ENCODE measurements around the gene TMEM178B.

TMEM178B gene

DNA sequence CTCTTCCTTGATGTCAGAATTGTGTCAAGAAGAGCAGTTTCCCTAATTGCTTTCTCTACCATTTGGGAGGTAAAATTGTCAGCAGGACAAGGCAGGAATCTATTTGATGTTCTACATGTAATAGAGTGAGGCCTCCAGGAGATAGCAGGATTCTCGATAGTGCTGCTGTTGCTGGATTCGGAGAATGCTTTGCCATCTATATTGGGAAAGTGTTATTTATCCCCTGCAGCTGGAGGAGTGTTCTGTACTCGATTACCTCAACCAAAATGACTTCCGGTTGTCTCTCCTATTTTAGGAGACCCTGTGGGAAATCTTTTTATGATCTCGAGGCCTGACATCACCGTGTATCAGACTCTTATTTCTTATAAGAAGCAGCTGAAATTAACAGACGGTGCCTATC, 217.1 kb downstream of the TMEM178B start:
- ATAC-seq (replicated peaks): no peak
- Mint-ChIP-seq H3K36me3 (ENCODE audit: insufficient read depth) (no peaks in the 10 kb centered on the region), H3K4me3 (no peak overlapping the region), H3K9me3 (no peaks in the 10 kb centered on the region), H3K27ac (no peak overlapping the region), H3K27me3 (peaks cover 38 to 44% of the 10 kb centered on the region in 2 donors), H3K4me1 (ENCODE audit: low read depth in 2 of 2) (no peaks in the 10 kb centered on the region)
- DNase-seq: no peak

DNA sequence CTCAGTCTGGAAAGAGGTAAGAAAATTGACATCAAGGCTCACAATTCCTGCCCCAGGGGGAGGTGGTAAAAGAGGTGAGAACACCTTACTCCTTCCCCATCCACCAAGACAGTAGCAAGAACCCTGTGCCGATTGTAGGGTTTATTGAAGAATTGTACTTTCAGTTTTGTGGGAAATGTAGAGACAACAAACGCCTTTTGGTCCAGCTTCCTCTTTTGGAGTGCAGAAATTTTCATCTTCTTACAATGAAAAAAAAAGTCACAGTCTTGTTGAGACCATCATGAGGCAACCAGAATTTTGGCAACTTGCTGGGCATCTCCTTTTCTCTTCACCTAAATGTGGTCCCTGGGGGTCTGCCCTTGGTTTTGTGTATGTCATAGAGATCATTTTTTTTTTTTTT, 217.7 kb downstream of the TMEM178B start:
- Mint-ChIP-seq H3K27ac (no peak overlapping the region), H3K4me3 (no peak overlapping the region), H3K36me3 (ENCODE audit: insufficient read depth) (no peaks in the 10 kb centered on the region), H3K27me3 (peaks cover 38 to 44% of the 10 kb centered on the region in 2 donors), H3K9me3 (no peaks in the 10 kb centered on the region), H3K4me1 (ENCODE audit: low read depth in 2 of 2) (no peaks in the 10 kb centered on the region)
- ATAC-seq (replicated peaks) (no peak), DNase-seq (no peak)

DNA sequence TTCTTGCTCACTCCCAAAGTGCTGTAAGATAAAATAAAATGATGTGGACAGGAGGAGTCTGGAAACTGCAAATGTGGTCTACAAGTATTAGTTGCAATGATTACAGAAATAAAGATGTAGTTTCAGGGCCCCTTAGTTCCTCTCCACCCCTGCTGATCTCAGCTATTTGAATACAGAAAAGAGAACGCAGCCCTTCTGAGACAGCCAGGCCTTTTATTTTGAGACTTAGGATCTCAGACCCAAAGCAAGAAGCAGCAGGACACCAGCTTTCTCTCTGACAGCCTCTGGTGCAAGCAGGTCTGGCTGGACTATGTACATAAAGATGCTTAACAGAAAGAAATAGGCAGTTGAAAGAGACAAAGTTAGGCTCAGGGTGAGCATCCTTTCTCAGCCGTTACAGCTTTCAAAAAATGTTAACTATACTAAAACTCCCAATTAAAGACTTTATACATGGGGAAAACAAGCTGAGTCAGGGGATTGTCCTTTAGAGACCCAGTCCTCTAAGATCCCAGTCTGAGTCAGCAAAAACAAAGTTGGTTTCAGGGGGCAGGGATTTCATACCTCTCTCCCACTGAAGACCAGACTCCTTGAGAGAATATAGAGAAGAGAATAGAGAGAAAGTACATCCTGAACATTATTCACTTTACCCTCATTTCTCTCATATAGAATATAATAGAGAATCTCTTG, 220.4 kb downstream of the TMEM178B start:
- Mint-ChIP-seq H3K27ac (no peak overlapping the region), H3K4me3 (no peak overlapping the region), H3K36me3 (ENCODE audit: insufficient read depth) (peaks cover under 1% of the 10 kb centered on the region), H3K9me3 (no peaks in the 10 kb centered on the region), H3K27me3 (peaks cover 26 to 36% of the 10 kb centered on the region in 2 donors), H3K4me1 (ENCODE audit: low read depth in 2 of 2) (no peaks in the 10 kb centered on the region)
- ATAC-seq (replicated peaks): no peak
- DNase-seq: no peak

DNA sequence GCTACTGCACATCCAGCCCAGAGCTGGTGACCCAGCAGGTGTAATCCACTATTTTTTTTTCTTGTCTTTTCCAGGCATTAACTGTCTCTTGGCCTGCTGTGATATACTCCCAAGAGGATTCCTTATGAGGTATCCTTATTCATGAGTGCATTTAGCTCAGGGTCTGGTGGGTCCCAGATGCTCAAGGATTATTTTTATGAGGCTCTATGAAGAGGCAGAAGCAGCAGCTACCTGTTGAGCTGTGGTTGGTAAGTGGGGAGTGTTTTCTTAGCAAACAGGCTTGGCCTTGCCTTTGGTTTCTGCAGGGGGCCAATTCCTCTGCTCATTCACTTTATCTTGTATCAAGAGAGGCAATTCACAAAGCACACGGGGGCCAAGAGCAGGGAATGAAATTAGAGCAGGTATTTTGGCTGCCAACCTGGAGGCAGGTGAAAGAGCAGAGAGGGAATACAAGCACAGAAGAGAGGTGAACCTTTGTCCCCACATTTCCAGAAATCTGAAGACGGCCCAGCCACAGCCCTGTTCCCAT, 221.6 kb downstream of the TMEM178B start:
- Mint-ChIP-seq H3K4me3 (no peak overlapping the region), H3K27me3 (peaks cover 28 to 37% of the 10 kb centered on the region in 2 donors), H3K36me3 (ENCODE audit: insufficient read depth) (peaks cover 2% of the 10 kb centered on the region), H3K4me1 (ENCODE audit: low read depth in 2 of 2) (no peaks in the 10 kb centered on the region), H3K9me3 (no peaks in the 10 kb centered on the region), H3K27ac (no peak overlapping the region)
- ATAC-seq (replicated peaks): no peak
- DNase-seq: no peak

DNA sequence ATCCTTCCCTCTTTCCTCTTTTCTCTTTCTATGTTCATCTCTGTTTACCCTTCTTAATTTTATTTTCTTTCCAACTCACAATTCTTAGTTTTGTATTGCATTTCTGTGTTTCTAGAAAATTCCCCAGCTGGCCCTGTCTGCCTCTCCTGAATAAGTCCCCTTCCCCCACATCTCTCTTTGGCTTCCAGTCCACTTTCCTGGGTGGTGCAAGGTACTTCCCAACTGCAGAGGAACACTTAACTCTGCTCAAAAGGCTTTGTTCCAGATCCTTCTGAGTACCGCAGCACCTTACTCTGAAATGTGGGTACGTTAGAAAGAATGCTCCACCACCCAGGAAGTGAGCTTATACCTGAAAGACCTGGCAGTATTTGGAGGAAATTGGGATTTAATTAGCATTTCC, 227.0 kb downstream of the TMEM178B start:
- Mint-ChIP-seq H3K4me3 (no peak overlapping the region), H3K4me1 (ENCODE audit: low read depth in 2 of 2) (no peaks in the 10 kb centered on the region), H3K9me3 (no peaks in the 10 kb centered on the region), H3K36me3 (ENCODE audit: insufficient read depth) (peaks cover 2% of the 10 kb centered on the region), H3K27me3 (peaks cover 10 to 20% of the 10 kb centered on the region in 2 donors), H3K27ac (no peak overlapping the region)
- ATAC-seq (replicated peaks) (no peak), DNase-seq (no peak)

DNA sequence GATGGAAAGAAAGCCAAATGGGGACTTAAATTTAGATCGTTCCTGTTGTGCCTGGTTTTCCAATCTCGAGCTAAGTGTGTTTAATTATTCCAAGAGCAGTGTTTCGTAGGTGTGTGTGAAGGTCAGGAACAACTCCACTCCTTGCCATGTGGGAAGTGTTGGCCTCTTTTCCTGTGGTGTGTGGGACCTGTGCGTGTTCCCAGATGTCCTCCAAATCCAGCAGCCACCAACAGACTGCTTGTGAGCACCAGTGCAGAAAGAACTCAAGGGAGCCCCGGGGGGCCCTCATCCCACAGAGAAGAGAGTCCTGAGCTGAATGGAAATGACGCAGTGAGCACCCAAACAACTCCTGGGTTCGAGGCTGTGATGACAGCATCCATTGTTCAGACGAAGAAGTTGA, 227.7 kb downstream of the TMEM178B start:
- ATAC-seq (replicated peaks): no peak
- Mint-ChIP-seq H3K4me3 (no peak overlapping the region), H3K36me3 (ENCODE audit: insufficient read depth) (peaks cover 2% of the 10 kb centered on the region), H3K27me3 (peaks cover 10 to 20% of the 10 kb centered on the region in 2 donors), H3K27ac (no peak overlapping the region), H3K4me1 (ENCODE audit: low read depth in 2 of 2) (no peaks in the 10 kb centered on the region), H3K9me3 (no peaks in the 10 kb centered on the region)
- DNase-seq: no peak

DNA sequence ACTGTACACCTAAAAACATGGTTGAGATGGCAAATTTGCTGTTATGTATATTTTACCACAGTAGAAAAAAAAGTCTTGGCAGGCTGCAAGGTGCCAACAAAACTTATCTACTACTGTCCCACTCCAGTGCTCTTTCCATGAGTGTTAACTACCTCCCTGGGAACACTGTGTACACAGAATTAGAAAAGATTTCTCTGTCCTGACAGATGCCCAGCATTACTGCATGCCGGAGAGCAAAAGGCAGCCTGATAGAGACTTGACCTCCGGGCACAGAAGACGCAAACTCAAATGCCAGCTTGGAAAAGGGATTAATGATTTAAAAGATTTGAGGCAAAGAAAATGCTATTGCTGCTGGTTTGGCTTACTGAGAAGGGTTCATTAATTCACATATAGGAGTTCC, 228.8 kb downstream of the TMEM178B start:
- ATAC-seq (replicated peaks) (no peak), DNase-seq (no peak)
- Mint-ChIP-seq H3K36me3 (ENCODE audit: insufficient read depth) (peaks cover 2% of the 10 kb centered on the region), H3K4me3 (no peak overlapping the region), H3K9me3 (no peaks in the 10 kb centered on the region), H3K4me1 (ENCODE audit: low read depth in 2 of 2) (no peaks in the 10 kb centered on the region), H3K27me3 (peaks cover 10 to 20% of the 10 kb centered on the region in 2 donors), H3K27ac (no peak overlapping the region)

DNA sequence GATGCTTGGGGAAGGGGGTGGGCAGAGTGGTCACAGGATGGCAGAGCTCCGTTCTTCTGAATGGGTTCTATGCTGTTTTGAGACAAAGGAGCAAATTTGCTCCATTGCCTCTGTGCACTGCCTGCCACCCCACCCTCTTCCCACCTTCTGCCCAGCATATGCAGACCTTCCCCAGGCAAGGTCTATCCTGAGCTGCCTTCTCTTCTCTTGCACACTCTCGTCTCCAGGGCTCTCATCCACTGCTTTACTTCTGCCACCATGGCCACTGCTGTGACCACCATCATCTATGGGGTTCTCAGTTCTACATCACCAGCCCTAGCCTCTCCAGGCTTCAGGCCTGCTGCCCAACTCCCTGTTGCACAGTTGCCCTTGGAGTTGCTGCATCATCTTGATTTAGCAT, 230.4 kb downstream of the TMEM178B start:
- Mint-ChIP-seq H3K4me3 (no peak overlapping the region), H3K9me3 (no peaks in the 10 kb centered on the region), H3K27ac (no peak overlapping the region), H3K36me3 (ENCODE audit: insufficient read depth) (peaks cover 2% of the 10 kb centered on the region), H3K27me3 (peaks cover under 1 to 12% of the 10 kb centered on the region in 2 donors), H3K4me1 (ENCODE audit: low read depth in 2 of 2) (no peaks in the 10 kb centered on the region)
- no peak for DNase-seq
- no peak for ATAC-seq (replicated peaks)

DNA sequence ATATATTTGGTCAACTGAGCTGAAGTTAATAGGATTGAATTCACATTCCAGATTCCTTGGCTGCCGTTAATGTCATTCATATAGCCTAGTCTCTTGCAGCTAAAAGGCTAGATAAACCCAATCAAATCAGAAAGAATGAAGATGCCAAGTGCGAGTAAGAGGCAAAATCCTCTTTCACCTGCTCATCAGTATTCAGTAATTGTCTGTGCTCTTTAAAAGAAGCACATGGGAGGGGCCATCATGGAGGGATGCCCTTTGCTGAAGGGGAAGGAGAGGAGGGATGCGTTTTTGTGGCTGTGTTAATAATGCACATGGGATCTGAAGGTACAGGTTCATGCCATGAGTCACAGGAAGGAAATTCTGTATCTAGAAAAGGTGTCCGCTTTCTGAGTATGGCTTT, 232.2 kb downstream of the TMEM178B start:
- Mint-ChIP-seq H3K4me1 (ENCODE audit: low read depth in 2 of 2) (no peaks in the 10 kb centered on the region), H3K4me3 (no peak overlapping the region), H3K27me3 (peaks cover 0 to 7% of the 10 kb centered on the region in 2 donors), H3K9me3 (no peaks in the 10 kb centered on the region), H3K27ac (no peak overlapping the region), H3K36me3 (ENCODE audit: insufficient read depth) (no peaks in the 10 kb centered on the region)
- no peak for DNase-seq
- ATAC-seq (replicated peaks): no peak

DNA sequence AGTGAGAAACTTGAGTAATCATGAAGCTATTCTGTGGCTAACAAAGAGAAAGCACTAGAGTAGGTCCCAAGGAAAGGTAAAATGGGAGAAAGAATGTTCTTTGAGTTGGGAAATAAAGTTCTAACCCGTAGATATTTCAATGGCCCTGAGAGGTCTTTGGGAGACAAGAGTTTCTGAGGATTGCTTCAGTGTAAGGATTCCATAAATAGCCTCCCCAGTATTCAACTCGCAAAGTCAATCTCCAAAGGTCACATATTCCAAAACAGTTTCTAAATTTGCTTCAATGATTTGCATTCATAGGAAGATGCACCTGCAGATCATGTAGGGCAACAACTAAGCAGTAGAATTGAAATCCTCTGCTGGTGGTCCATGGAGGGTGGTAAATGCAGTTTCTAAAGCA, 238.5 kb downstream of the TMEM178B start:
- DNase-seq (no peak), ATAC-seq (replicated peaks) (no peak)
- Mint-ChIP-seq H3K4me1 (ENCODE audit: low read depth in 2 of 2) (no peaks in the 10 kb centered on the region), H3K27me3 (no peaks in the 10 kb centered on the region), H3K9me3 (no peaks in the 10 kb centered on the region), H3K4me3 (no peak overlapping the region), H3K27ac (no peak overlapping the region), H3K36me3 (ENCODE audit: insufficient read depth) (no peaks in the 10 kb centered on the region)

DNA sequence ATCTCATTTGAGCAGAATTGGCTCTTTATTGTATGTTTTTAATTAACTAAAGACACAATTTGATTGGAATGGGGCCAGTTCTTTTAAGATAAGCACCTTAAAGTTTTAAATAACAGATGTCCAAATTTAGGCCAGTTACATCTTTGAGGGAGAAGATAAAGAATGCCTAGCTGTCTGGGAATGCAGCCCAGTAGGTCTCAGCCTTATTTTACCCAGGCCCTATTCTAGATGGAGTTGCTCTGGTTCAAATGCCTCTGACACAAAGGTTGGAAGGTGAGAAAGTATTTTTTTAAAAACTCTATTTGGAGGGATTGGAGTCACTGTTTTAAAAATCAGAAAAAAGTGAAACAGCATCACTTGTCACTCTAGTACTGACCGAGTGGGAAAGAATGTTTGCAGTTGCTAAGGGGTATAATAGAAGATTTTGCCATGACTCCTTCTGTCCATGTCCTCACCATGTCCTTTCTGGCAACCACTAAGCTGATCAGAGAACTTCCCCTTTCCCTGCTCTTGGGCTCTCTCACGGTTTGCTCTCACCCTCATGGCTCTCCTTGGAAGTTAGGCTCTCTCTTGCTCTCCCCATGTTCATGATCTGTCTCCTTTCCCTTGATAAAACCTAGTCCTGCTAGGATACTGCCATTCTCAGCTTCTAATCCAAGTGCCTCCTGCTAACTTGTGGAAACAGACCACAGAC, 239.1 kb downstream of the TMEM178B start:
- H3K27ac Mint-ChIP-seq: no peak overlapping the region
- no peaks in the 10 kb centered on the region for H3K36me3 Mint-ChIP-seq (ENCODE audit: insufficient read depth)
- no peaks in the 10 kb centered on the region for H3K4me1 Mint-ChIP-seq (ENCODE audit: low read depth in 2 of 2)
- H3K27me3 Mint-ChIP-seq: no peaks in the 10 kb centered on the region
- ATAC-seq (replicated peaks): no peak
- no peaks in the 10 kb centered on the region for H3K9me3 Mint-ChIP-seq
- DNase-seq: no peak
- H3K4me3 Mint-ChIP-seq: no peak overlapping the region

DNA sequence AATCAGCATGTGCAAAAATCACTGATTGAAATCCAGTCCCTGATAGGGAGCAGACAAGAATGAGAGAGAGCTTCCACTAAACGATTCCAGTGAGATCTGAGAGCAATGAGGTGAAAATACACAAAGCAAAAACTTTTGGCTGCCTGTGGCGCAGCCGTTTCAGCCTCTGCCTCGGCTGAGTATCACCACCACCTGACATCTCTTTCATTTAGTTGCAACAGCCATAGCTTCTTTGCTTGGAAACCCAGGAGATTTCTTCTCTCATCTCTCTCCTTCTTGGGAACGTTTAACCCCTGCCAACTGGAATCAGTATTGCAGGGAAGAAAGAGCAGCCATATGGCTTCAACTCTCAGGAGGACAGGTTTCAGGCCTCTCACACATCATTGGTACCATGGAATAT, 240.0 kb downstream of the TMEM178B start:
- Mint-ChIP-seq H3K4me3 (no peak overlapping the region), H3K9me3 (no peaks in the 10 kb centered on the region), H3K4me1 (ENCODE audit: low read depth in 2 of 2) (no peaks in the 10 kb centered on the region), H3K27ac (no peak overlapping the region), H3K36me3 (ENCODE audit: insufficient read depth) (no peaks in the 10 kb centered on the region), H3K27me3 (no peaks in the 10 kb centered on the region)
- no peak for DNase-seq
- no peak for ATAC-seq (replicated peaks)

DNA sequence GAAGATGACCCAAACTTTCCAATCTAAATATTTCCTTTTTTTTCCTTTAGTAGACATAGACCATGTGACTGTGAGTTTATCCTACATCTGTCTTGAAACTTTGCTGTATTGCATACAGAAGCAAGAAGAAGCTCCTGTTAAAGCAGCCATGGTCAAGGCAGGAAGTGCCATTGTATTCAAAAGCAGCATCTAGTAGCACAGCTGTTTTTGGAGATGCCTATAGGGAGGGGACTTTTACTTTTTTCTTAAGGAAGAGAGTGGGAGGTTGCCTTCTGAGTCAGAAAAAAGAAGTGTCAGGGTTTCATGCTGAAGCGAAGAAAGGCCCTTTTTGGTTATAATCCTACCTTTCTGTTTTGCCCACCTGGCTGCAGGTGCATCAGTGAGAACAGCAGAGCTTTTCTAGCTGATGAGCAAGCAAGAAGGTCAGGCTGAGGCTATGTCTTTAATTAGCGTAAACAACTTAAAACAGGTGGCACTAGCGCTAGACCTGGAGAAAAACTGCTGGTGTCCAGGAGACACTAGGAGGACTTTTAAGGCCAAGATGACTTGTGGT, 243.2 kb downstream of the TMEM178B start:
- Mint-ChIP-seq H3K9me3 (no peaks in the 10 kb centered on the region), H3K4me1 (ENCODE audit: low read depth in 2 of 2) (no peaks in the 10 kb centered on the region), H3K4me3 (no peak overlapping the region), H3K27me3 (peaks cover 0 to 11% of the 10 kb centered on the region in 2 donors), H3K27ac (no peak overlapping the region), H3K36me3 (ENCODE audit: insufficient read depth) (no peaks in the 10 kb centered on the region)
- DNase-seq (no peak), ATAC-seq (replicated peaks) (no peak)

DNA sequence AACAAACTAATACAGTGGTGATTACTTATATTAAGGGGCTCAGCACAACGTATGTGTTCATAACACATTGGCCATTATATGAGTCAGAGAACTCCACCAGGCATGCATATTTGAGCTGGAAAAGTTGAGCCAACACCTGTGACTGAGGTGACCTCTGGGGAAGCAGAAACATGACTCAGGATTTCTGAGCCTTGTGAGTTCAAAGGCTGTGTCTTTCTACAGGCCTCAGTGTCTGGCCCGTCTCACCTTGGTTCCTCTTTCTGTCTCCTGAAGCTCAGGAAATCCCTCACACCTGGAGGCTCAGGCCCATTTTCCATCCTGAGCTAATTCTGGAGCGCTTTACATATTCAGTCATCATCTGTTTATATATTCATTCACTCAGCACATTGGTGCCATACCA, 246.4 kb downstream of the TMEM178B start:
- Mint-ChIP-seq H3K4me1 (ENCODE audit: low read depth in 2 of 2) (no peaks in the 10 kb centered on the region), H3K9me3 (peaks cover 0 to 2% of the 10 kb centered on the region in 2 donors), H3K27ac (no peak overlapping the region), H3K36me3 (ENCODE audit: insufficient read depth) (no peaks in the 10 kb centered on the region), H3K27me3 (peaks cover 9 to 11% of the 10 kb centered on the region in 2 donors), H3K4me3 (no peak overlapping the region)
- DNase-seq (no peak), ATAC-seq (replicated peaks) (no peak)
